ENCODE measurements around the gene ZNF69.

- TF ChIP-seq CTCF (IDR thresholded peaks at IDR 0.05; ENCODE audit: poor library complexity) = no peak
- TF ChIP-seq EZH2 (IDR thresholded peaks at IDR 0.05; ENCODE audit: borderline replicate concordance) = no peak
- no peak for TF ChIP-seq EZH2phosphoT487 (IDR thresholded peaks at IDR 0.05; ENCODE audit: low read depth, severe bottlenecking, unreplicated experiment)
Observed at GRCh38 chr19:11887611-11888531, at the start of gene ZNF69.

All from hepatocyte (in vitro differentiated cells).